HK-2 (cell line): Measurements from ENCODE around the gene GALNT15.

Source experiments
- DNase-seq: peaks from one replicate; pipeline ENCODE4 v3.0.0-alpha.2; 2018; ENCODE audit not compliant: unreplicated experiment

GALNT15 gene

DNA sequence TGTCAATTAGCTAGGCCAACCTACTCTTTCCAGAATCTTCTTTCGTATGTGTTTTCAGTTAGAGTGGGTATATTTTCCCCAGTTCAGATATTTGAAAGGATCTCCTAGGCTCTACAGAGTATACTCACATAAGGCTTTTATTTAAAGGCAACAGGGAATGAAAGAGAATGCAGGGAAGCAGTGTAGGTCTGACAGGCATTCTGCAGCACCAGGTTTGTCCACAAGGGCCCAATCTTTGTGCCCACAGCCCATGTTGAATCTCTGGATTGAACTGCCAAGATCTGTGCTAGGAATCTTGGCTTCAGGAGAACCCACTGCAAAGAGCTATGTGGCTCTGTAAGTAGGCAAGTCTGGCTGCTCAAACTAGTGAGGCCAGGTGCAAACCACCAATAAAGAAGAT lies 24.2 kb upstream of the GALNT15 start:
- no peak for DNase-seq

DNA sequence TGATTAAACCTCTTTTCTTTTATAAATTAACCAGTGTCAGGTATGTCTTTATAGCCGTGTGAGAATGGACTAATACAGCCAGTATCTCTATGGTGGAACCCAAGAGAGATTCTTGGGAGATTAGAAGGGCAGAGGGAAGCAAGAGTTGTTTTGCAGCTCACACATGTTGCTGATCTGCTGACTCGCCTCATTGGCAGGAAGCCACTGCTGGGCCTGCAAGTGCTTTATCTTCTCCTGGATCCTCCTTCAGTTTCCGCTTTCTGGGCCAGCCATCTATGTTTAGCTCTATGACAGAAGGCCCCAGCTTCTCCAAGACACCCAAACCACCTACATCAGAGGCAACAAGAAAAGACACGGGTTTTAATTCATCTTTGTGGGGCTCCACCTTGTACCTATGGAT lies 23.4 kb upstream of the GALNT15 start:
- DNase-seq, result no peak

DNA sequence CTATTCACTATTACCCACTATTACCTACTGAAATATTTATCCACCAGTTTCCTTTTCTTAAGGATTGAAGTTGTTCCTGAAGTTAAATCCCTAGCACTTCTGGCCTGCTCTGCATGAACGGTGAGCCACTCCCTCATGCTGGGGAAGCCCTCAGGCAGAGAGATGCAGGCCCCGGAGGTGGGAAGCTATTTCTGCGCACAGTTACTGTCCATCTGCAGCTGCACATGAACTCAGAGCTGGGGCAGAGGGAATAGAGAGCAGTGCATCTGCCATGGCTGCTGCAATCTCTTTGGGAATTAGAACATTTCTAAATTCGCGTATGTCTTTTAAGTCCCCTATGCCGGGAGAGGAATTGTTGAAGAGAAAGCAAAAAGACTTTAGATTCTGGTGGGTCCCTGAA lies 6.3 kb upstream of the GALNT15 start:
- no peak for DNase-seq

DNA sequence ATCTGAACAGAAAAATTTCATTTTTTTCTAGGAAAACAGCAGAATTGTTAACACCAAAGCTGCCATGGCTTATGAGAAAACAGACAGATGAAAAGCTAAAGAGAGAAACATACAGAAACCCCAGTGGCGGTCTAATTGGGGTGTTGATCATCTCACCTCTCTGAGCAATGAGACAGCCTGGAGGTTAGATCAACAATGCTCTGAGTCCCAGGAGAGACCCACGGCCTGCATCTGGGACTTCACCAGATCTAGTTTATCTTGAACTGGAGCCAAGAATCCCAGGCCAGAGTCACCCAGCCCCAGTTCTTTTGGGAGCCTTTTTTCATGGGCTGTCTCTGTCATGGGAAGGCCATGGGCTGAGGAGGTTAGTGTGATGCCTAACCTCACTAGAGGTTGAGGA lies 3.5 kb upstream of the GALNT15 start:
- DNase-seq, result no peak

DNA sequence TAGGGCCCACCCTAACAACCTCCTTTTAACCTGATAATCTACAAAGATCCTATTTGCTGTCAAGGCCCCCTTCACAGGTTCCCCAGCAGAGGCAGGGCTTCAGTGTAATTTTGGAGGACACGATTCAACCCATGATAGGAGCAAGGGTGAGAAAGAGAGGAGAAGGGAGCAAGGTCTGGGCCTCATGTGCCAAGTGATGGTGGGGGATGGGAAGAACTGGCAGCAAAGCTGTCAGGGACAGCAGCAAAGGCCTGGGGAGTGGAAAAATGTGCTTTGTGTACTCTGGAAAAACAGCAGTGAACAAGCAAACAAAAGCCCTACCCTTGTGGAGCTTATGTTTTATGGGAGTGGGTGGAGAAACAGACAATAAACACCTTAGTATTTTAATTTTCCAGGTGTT lies 2.7 kb upstream of the GALNT15 start:
- DNase-seq, result no peak

DNA sequence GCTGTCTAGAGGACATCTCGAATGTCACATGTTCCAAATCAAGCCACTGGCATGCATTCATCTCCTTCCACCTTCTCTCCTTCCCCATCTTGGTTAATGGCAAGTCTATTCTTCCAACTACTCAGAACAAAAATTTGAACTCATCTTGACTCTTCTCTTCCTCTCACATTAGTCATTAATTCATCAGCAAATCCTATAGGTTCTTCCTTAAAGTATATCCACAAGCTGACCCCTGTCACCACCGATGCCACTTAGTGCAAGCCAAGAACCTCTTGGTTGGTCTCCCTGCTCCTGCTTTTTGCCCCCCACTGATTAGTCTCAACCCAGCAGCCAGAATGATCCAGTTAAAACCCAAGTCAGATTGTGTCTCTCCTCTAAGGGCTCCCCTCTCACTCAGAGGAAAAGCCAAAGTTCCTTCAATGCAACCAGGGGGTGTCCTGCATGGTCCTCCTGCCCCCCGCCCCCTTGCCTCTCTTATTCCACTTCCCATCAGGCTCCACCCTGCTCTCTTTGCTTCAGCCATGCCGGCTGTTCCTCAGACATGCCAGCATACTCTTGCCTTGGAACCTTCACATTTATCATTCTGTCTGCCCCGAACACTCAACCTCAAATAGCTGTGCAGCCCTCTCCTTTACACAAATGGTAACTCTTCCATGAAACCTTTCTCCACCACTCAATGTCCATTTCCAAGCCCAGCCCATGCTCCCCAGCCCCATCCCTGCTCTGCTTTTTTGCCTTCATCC lies 1.0 kb upstream of the GALNT15 start:
- DNase-seq, result no peak

DNA sequence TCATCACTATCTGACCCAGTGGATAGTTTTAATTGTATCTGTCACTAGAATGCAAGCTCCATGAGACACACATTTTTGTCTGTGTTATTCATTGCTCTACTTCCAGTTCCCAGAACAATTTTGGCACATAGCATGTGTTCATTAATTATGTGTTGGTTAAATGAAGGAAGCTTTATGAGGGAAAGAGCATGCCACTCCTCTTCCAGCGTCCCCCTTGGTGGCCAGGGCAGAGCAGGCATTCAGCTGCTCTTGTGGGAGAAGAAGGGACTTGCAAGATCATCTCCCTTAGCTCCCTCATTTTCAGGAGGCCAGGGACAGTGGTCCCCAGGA lies 489 bp upstream of the GALNT15 start:
- DNase-seq, result no peak

DNA sequence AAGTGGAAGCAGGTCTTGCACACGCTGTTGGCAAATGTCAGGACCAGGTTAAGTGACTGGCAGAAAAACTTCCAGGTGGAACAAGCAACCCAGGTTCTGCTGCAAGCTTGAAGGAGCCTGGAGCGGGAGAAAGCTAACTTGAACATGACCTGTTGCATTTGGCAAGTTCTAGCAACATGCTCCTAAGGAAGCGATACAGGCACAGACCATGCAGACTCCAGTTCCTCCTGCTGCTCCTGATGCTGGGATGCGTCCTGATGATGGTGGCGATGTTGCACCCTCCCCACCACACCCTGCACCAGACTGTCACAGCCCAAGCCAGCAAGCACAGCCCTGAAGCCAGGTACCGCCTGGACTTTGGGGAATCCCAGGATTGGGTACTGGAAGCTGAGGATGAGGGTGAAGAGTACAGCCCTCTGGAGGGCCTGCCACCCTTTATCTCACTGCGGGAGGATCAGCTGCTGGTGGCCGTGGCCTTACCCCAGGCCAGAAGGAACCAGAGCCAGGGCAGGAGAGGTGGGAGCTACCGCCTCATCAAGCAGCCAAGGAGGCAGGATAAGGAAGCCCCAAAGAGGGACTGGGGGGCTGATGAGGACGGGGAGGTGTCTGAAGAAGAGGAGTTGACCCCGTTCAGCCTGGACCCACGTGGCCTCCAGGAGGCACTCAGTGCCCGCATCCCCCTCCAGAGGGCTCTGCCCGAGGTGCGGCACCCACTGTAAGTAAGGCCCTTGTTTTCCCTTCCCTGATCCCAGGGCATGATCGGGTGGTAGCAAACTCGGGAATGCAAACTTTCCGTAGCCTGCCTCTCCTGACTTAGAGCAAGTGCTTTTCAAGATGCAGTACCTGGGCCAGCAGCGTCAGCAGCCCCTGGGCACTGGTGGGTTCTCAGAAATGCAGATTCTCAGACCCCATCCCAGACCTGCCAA lies 759 bp downstream of the GALNT15 start:
- no peak for DNase-seq

DNA sequence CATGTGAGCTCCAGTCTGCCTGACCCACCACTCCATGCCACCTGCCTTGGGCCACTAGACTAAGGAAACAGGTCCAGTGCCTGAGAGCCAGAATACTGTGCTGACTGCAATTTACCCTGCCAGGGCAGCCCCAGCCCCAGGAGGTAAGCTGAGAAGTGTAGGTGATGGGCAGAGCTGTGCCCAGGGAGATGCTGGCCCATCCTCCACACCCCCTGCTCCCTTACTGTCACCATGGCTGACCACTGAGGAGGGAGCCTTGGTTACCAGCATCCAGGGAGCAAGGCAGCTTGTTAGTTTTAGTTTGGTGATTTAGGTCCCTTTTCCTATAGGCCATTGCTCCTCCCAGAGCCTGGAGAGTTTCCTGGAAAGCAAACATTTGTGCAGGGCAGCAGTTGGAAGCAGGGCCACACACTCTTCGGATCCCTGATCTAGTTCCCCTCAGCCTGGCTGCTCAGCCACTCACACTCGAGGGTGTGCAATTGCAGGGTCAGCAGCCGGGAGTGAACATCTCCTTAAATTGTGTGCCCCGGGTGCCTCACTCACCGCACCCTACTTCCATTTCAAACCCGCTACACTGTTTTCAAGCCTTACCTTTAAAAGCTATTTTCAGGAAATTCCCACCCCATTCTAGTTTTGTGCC lies 2.0 kb downstream of the GALNT15 start:
- DNase-seq, result no peak

DNA sequence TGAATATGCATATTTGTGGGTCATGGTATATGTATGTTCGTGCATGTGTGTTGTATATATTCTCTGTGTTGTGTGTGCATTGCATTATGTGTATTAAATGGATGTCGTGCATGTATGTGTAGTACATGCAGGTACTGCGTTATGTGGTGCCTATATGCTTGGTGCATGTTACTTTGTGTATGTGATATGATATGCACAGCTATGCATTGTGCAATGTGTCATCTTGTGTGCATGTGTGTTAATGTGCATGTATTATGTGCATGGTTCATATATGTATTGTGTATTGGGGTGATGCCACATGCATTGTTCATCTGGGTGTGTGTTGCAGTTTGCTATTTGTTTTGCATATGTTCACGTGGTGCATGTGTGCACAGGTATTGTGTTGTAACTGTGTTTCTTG lies 2.9 kb downstream of the GALNT15 start:
- DNase-seq, result no peak

DNA sequence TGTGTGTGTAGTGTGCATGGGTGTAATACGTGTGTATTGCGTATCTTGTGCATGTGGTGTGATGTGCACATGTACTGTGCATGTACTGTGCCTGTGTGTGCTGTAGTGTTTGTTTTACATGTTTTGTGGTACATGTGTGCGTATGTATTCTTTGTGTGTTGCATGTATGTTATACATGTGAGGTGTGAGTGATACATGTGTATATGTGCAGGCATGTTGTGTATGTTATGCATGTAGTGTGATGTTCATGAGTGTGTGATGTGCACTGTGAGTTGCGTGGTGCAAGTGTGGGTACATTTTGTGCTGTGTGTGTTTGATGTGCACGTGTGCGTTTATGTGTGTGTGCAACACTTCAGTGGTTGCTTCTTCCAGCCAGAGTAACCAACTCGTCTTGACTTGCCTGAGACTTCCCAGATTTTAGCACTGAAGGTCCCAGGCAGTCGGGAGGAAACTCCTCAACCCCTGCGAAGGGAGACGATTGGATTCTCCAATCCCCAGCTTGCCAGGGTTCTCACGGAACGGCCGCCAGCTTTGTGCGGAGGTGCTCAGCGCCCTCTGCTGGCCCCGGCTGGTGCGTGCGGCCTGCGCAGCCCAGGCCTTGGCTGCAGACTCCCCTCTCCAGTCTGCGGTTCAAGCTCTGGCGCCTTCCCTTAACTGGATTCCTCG lies 3.6 kb downstream of the GALNT15 start:
- DNase-seq, result peak; percentile 73

DNA sequence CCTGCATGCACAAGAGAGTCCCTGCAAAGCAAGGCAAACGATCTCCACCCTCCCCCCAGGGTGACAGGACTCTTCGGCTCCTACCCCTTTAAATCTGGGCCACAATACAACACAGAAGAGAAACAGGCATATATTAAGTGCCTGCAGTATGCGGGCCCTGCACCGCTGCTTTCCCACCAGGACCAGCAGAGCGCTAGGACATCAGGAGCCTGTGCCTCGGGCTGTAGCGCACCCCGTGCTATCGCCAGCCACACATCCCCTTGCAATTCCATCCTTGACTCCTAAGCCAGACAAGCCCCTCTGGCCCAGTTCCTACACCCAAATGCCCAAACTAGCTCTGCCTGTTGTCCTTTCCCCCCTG lies 4.1 kb downstream of the GALNT15 start:
- no peak for DNase-seq

DNA sequence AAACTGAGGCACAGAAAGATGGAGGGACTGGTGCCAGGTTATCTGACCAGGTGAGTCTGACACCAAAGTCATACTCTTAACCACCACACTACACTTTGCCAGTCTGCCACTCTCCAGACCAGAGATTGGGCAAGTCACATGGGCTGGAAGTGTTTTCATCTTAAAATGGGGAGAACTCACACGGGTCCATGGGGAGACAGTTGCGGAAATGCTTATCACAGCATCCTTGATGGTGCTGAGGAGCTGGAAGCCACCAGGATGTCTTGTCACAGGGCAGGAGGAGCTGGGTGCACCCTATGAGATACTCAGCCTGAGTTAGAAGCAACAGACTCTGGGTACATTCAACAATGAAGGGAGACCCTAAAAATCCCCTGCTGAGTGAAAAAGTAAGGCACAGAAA lies 4.8 kb downstream of the GALNT15 start:
- DNase-seq, result no peak

DNA sequence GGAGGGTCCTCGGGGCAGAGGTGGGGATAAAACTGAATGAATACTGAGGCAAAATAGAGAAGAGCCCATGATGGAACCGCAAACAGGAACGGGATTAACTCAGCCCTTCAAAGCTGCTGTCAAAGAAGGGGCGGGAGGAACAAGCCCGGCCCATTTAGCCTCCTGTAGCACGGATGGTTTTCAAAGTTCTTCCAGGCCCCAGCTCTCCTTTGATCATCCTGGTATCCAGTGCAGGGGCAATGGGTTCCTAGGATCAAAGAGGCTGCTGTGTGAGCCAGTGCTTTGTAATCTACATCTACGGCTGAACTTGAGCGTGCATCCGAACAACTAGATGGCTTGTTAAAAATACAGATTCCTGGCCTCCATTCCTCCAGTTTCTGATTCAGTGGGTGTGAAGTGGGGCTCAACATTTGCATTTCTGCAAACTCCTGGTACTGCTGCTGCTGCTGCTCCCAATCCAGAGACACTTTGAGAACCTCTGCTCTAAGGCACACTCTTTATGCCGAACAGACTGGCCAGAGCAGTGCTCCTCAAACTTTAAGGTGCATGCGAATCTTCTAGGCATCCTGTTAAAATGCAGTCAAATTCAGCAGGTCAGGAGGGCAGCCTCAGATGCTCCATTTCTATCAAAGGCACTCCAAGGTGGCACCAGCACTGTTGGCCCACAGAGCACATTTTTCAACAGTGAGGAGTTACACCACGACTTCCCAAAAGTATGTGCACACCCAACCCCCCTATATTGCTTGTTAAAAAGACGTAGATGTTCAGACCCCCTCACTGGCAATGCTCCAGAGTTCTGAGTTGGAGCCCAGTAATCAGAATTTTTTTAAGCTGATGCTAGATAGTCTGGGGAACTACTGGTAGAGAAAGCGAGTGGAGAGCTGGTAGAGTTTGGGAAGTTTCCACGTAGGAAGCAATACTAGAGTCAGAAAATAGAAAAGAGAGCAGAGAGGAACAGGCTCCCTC lies 5.6 kb downstream of the GALNT15 start:
- no peak for DNase-seq

DNA sequence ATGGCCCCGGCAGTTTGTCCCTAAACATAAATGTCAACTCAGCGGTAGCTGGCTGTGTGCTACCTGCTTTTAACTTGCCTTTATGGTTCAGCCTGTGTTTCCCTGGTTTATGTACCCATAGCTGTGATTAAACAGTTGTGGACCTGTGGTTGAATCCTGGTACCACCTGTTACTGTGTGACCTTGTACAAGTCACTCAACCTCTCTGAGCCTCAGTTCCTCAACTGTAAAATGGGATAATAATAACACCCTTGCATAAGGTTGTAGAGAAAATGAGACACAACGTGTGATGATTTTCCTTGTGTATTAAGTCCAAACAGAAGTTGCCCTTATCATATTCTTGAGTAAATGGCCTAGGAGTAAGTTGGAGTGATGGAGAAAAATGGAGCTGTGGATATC lies 6.3 kb downstream of the GALNT15 start:
- no peak for DNase-seq

DNA sequence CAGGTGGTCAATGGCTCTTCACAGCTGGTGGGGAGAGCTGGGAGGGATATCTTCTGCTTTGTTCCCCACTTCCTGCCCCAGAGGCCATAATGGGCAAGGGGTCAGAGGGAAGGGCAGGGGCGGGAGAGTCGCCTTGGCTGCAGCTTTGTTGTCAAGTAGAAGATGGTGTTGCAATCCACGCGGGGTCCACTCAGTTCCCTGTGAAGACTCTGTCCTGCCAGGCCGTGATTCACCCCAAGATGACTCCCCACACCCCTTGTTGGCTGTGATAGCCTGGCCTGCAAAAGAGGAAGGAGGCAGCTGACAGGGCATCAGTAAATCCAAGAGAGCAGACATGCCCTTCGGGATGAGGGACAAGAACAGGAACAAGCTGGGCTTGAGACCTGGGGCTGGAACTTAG lies 6.9 kb downstream of the GALNT15 start:
- DNase-seq, result no peak

DNA sequence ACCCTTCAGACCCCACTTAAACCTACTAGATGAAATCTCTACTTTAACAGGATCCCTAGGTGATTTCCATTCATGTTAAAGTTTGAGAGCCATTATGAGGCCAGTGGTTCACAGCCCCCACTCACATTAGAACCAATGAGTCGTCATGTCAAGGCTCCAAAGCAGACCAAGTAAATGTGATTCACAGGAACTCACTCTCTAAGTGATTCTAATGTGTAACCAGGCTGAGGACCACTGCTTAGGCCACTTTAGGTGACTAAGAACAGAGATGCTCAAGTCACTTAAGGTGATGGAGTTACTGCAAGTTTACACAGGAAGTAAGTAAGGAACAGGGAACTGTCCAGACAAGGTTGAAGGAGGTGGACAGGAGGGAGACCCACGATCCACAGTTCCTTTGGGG lies 7.7 kb downstream of the GALNT15 start:
- no peak for DNase-seq

DNA sequence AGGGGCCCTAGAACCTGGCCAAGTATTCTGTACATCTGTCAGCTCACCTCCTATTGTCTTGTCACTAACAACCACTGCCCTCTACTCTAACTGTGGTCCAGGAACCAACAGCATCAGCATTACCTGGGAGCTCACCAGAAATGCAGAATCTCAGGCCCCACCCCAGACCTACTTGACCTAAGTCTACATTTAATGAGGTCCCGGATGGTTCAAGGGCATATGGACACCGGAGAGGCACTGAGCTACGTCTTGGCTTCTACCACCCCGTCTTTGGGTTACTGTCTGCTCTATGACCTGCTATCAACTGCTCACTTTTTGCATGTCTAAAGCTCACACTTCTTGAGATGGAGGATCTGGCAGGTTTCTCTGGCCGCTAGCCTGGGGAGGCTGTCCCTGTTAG lies 8.1 kb downstream of the GALNT15 start:
- DNase-seq, result no peak

DNA sequence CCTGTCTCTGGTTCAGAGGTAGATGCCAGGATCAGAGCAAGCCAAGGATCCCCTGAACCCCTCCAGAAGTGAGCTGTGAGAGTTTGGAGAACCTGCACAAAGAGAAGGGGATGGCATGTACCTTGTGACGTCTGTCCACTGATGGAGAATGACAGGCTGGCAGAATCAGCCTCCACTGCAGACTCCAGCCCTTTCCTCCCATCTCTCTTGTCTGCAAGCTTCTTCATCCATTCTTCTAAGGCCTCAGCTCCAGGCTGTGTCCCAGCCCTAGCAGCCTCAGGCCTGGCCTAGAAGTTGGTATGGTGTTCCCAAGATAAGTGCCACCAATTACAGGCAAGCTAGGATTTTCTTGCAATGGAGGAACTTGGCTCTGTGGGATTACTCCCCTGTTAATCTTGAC lies 8.6 kb downstream of the GALNT15 start:
- no peak for DNase-seq

DNA sequence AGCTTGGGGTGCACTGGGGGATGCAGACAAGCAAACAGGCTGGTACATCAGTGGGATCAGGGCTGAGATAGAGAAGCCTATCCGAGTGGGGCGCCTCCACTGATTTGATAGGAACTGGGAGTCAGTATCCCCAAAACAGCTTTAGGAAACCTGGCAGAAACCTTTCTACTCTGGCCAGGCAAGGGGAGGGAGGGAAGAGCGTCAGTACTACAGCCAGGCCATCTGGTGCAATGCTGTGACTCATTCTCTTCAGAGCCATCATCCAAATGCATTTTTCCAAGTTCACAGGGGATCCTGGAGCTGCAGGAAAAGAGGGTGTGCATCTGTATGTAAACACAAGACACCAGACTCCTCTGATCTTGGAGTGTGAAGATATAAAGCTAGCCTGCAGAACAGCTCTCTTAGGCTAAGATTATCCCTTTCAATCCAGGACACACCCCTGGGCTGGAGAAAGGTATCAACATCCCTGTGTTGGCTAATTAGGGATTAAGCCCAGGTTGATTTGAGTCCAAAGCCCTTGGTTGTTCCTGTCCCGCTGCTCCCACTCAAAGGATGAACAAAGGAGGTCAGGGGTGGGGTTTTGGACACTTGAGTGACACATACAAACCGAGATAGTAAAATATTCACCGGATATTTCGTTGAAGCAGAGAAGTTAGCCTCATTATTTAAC lies 9.3 kb downstream of the GALNT15 start:
- DNase-seq, result no peak

DNA sequence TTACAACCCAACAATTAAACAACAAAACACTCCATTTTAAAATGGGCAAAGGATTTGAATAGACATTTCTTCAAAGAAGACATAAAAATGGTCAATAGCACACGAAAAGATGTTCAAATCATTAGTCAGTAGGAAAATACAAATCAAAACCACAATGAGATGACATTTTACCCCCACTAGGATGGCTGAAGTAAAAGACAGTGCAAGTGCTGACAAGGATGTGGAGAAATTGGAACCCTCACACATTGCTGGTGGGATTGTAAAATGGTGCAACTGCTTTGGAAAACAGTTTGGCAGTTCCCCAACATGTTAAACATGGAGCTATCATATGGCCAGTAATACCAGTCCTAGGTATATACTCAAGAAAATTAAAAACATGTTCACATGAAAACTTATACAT lies 11.6 kb downstream of the GALNT15 start:
- DNase-seq, result no peak
